Gastrocnemius medialis (tissue), 4 donors: ENCODE measurements around the gene PSMD7. TPM values are rescaled to one million over a fixed set of nuclear protein-coding genes. Genes with fewer than 3 reads are reported as not detected.

Experiments
- ATAC-seq, 2 donors: fragments of 150-250 bp; one replicate each; pipeline ENCODE4 v1.9.1; 2016
- DNase-seq, 2 donors: peaks; one replicate each; pipeline ENCODE4 v3.0.0-alpha.2; 2019
- H3K27ac ChIP-seq, 4 donors: fragments of 200-600 bp; sonication (generic); 1 replicate in 1 of 4; 2 replicates in 3 of 4; pipeline ENCODE4 v1.5.1; 2016 to 2018; ENCODE audit warnings: mild to moderate bottlenecking in 2 of 4, moderate library complexity in 1 of 4
- H3K27me3 ChIP-seq, 3 donors: fragments of 200-600 bp; sonication (generic) in 2 of 3; 1 replicate in 1 of 3; 2 replicates in 2 of 3; pipeline versions ENCODE4 v1.5.1 to v1.6.0; 2016 to 2019; ENCODE audit warnings: mild to moderate bottlenecking in 1 of 3, moderate library complexity in 1 of 3
- H3K36me3 ChIP-seq, 2 donors: fragments of 200-600 bp; sonication (generic) in 1 of 2; one replicate each; pipeline ENCODE4 v1.5.1; 2017 to 2018
- H3K4me1 ChIP-seq, 2 donors: fragments of 200-600 bp; sonication (generic) in 1 of 2; one replicate each; pipeline ENCODE4 v1.5.1; 2016 to 2017; ENCODE audit warnings: mild to moderate bottlenecking in 2 of 2
- H3K4me3 ChIP-seq, 4 donors: fragments of 200-600 bp; sonication (generic) in 3 of 4; 1 replicate in 1 of 4; 2 replicates in 3 of 4; pipeline ENCODE4 v1.5.1; 2016 to 2019; ENCODE audit warnings: mild to moderate bottlenecking in 2 of 4
- H3K9me3 ChIP-seq, 3 donors: fragments of 200-600 bp; sonication (generic) in 2 of 3; 1 replicate in 1 of 3; 2 replicates in 2 of 3; pipeline ENCODE4 v1.5.1; 2016 to 2019
- CTCF ChIP-seq, 5 experiments: fragments of 450-650 bp in 3 of 5; fragments of 200-600 bp in 2 of 5; sonication (generic) in 2 of 5; IDR thresholded peaks in 4 of 5; conservative IDR thresholded peaks in 1 of 5; 1 replicate in 4 of 5; 2 replicates in 1 of 5; pipeline ENCODE4 v1.5.1; 2016 to 2019; ENCODE audit warnings: antibody characterized with exemption in 5 of 5, mild to moderate bottlenecking in 3 of 5, moderate library complexity in 3 of 5
- POLR2A ChIP-seq, 2 donors: fragments of 450-650 bp; IDR thresholded peaks; one replicate each; pipeline ENCODE4 v1.6.1; 2017; ENCODE audit warnings: antibody characterized with exemption in 2 of 2, mild to moderate bottlenecking in 2 of 2, moderate library complexity in 2 of 2
- in situ Hi-C, 4 donors: fragments of 200-750 bp; cut with MboI; loops; one replicate each; pipeline versions ENCODE4 v1.15.0 to v1.8.0; 2017; ENCODE audit warnings: low sequenced_read_pairs in 4 of 4
- intact Hi-C: fragments of 100-400 bp; cut with DNase I; formaldehyde crosslinking; loops from one replicate; pipeline ENCODE4 v1.15.1; 2023; ENCODE audit warnings: low total_unique reads
- total RNA-seq, 4 donors: library from RNA; depleted of rRNA; stranded (reverse); fragments of >200 nt; gene quantifications; one replicate each; pipeline versions ENCODE4 v1.1.0 to v1.2.3, GENCODE V29; 2016

PSMD7 gene
- total RNA-seq, 4 donors from 2014 or later, result 190 to 267 (median 224) TPM

DNA sequence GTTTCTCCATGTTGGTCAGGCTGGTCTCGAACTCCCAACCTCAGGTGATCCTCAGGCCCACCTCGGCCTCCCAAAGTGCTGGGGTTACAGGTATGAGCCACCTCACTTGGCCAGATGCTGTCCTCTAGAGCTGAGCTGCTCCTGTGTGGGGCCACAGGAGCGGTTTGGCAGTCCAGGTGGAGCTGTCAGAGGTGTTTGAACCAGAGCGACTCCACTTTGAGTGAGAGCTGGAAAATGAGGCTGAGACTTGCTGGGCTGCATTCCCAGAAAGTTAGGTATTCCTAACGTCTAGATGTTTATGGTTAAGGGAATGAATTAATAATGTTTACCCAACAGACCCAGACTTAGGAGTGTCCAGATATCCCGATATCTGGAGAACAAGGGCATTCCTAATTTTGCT lies 16.8 kb upstream of the PSMD7 start:
- H3K27ac ChIP-seq, result no peak overlapping the region
- no peaks in the 10 kb centered on the region for H3K27me3 ChIP-seq
- H3K36me3 ChIP-seq, result no peaks in the 10 kb centered on the region
- TF ChIP-seq POLR2A (IDR thresholded peaks at IDR 0.05) (no peak), CTCF (IDR thresholded peaks at IDR 0.05 in 4 of 5, conservative IDR thresholded peaks at IDR 0.05 in 1 of 5) (no peak)
- in situ Hi-C loops, result no loop called here
- intact Hi-C loops, result no loop called here
- no peak overlapping the region for H3K4me3 ChIP-seq
- no peaks in the 10 kb centered on the region for H3K9me3 ChIP-seq
- no peaks in the 10 kb centered on the region for H3K4me1 ChIP-seq
- ATAC-seq (no peak), DNase-seq (no peak)

- no peak overlapping the region for H3K4me3 ChIP-seq
- H3K27me3 ChIP-seq, result no peaks in the 10 kb centered on the region
- intact Hi-C loops, result no loop called here
- no peak for TF ChIP-seq POLR2A (IDR thresholded peaks at IDR 0.05)
- TF ChIP-seq CTCF (IDR thresholded peaks at IDR 0.05 in 4 of 5, conservative IDR thresholded peaks at IDR 0.05 in 1 of 5), result no peak
- H3K27ac ChIP-seq, result no peak overlapping the region
- DNase-seq, result no peak
- in situ Hi-C loops, result no loop called here
- ATAC-seq, result no peak
- no peaks in the 10 kb centered on the region for H3K36me3 ChIP-seq
- H3K4me1 ChIP-seq, result no peaks in the 10 kb centered on the region
- H3K9me3 ChIP-seq, result no peaks in the 10 kb centered on the region
Observed at GRCh38 chr16:74280448-74280847, 16.2 kb upstream of the PSMD7 start.

- intact Hi-C loops (no loop called here), in situ Hi-C loops (no loop called here)
- no peaks in the 10 kb centered on the region for H3K9me3 ChIP-seq
- DNase-seq, result no peak
- H3K36me3 ChIP-seq, result no peaks in the 10 kb centered on the region
- ATAC-seq, result no peak
- H3K27me3 ChIP-seq, result no peaks in the 10 kb centered on the region
- H3K4me1 ChIP-seq, result no peaks in the 10 kb centered on the region
- H3K4me3 ChIP-seq, result no peak overlapping the region
- TF ChIP-seq POLR2A (IDR thresholded peaks at IDR 0.05) (no peak), CTCF (IDR thresholded peaks at IDR 0.05 in 4 of 5, conservative IDR thresholded peaks at IDR 0.05 in 1 of 5) (no peak)
- no peak overlapping the region for H3K27ac ChIP-seq
Observed at GRCh38 chr16:74281300-74281699, 15.3 kb upstream of the PSMD7 start.

DNA sequence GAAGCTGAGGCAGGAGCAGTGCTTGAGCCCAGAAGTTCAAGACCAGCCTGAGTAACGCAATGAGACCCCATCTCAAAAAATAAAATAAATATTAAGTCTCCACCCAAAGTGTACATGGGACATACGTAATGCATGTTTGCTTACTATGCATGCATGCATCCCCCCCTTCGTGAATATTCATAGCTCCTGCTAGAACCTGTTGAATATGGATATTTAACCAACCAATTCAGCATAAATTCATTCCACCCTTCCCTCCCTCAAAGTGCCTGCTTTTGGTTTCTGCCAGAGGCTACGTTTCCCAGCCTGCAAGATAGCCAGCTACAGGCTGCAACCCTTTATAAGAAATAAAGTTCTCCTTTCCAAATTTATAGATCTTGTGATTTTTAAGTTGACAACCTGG lies 12.9 kb upstream of the PSMD7 start:
- Histone ChIP-seq H3K9me3 (no peaks in the 10 kb centered on the region), H3K36me3 (no peaks in the 10 kb centered on the region), H3K27me3 (no peaks in the 10 kb centered on the region), H3K4me1 (no peaks in the 10 kb centered on the region), H3K27ac (no peak overlapping the region), H3K4me3 (no peak overlapping the region)
- DNase-seq (no peak), ATAC-seq (no peak)
- in situ Hi-C loops (no loop called here), intact Hi-C loops (no loop called here)
- TF ChIP-seq POLR2A (IDR thresholded peaks at IDR 0.05) (no peak), CTCF (IDR thresholded peaks at IDR 0.05 in 4 of 5, conservative IDR thresholded peaks at IDR 0.05 in 1 of 5) (no peak)

GRCh38 chr16:74288065-74288464 lies 8.5 kb upstream of the PSMD7 start:
- no peak for TF ChIP-seq POLR2A (IDR thresholded peaks at IDR 0.05)
- ATAC-seq, result no peak
- Histone ChIP-seq H3K4me3 (no peak overlapping the region), H3K27ac (no peak overlapping the region), H3K9me3 (no peaks in the 10 kb centered on the region), H3K36me3 (no peaks in the 10 kb centered on the region), H3K27me3 (no peaks in the 10 kb centered on the region), H3K4me1 (no peaks in the 10 kb centered on the region)
- intact Hi-C loops (no loop called here), in situ Hi-C loops (no loop called here)
- no peak for DNase-seq
